Activated CD8-positive, alpha-beta memory T cell treated with anti-CD3 and anti-CD28 coated beads for 1 hour (primary cell): ENCODE measurements around the gene SLFN13.
"Not testable (repeated sequence)": the region's sequence is repeated elsewhere in the genome, so short reads cannot be mapped to it uniquely, and the experiment has no call there.

ENCODE experiments used
- DNase-seq, 2 donors: peaks; one replicate each; pipeline ENCODE4 v3.0.0-alpha.2; 2020; ENCODE audit warnings: low read depth in 1 of 2; ENCODE audit errors: extremely low read depth in 1 of 2

The SLFN13 gene

GRCh38 chr17:35448214-35448898 is at the start of gene SLFN13:
TSS of gene SLFN13 (minus strand) at chr17:35448766. CDS start at chr17:35445680, 3,086 bp downstream.
- peak; percentile 68 to 70 for DNase-seq

- DNase-seq: no peak
These were observed 48.1 kb upstream of the SLFN13 start for GRCh38 chr17:35496451-35497290.

GRCh38 chr17:35493040-35493439 is 44.5 kb upstream of the SLFN13 start:
- no peak for DNase-seq

GRCh38 chr17:35491417-35491816 is 42.9 kb upstream of the SLFN13 start:
- DNase-seq: no peak

- DNase-seq: no peak
These were observed 41.4 kb upstream of the SLFN13 start for GRCh38 chr17:35489944-35490343.

GRCh38 chr17:35488991-35489390 is 40.4 kb upstream of the SLFN13 start:
- DNase-seq: no peak

- DNase-seq: peak; percentile 47 to 54
These were observed 38.6 kb upstream of the SLFN13 start for GRCh38 chr17:35486920-35487732.

GRCh38 chr17:35479271-35479670 is 30.7 kb upstream of the SLFN13 start:
- DNase-seq: no peak

GRCh38 chr17:35477248-35477647 is 28.7 kb upstream of the SLFN13 start:
- DNase-seq: no peak

GRCh38 chr17:35476283-35476820 is 27.8 kb upstream of the SLFN13 start:
- DNase-seq: no peak

GRCh38 chr17:35468475-35468874 is 19.9 kb upstream of the SLFN13 start:
- DNase-seq: no peak

- DNase-seq: no peak
These were observed 19.3 kb upstream of the SLFN13 start for GRCh38 chr17:35467824-35468223.

GRCh38 chr17:35460354-35460851 is 11.8 kb upstream of the SLFN13 start:
- DNase-seq: peak; percentile 34 to 39

GRCh38 chr17:35454035-35454434 is 5.5 kb upstream of the SLFN13 start:
- DNase-seq: not testable (repeated sequence)

GRCh38 chr17:35453171-35453570 is 4.6 kb upstream of the SLFN13 start:
- DNase-seq: no peak

GRCh38 chr17:35449371-35449931 is 885 bp upstream of the SLFN13 start:
- no peak for DNase-seq

- DNase-seq: no peak
These were observed 297 bp upstream of the SLFN13 start for GRCh38 chr17:35448899-35449227.

- DNase-seq: no peak
These were observed 1.1 kb downstream of the SLFN13 start for GRCh38 chr17:35447499-35447898.

- DNase-seq: no peak
These were observed 10.1 kb downstream of the SLFN13 start for GRCh38 chr17:35438433-35438832.

GRCh38 chr17:35433075-35433894 is 15.3 kb downstream of the SLFN13 start:
- peak; percentile 38 to 57 for DNase-seq
